ENCODE measurements around the gene MADD.

DNA sequence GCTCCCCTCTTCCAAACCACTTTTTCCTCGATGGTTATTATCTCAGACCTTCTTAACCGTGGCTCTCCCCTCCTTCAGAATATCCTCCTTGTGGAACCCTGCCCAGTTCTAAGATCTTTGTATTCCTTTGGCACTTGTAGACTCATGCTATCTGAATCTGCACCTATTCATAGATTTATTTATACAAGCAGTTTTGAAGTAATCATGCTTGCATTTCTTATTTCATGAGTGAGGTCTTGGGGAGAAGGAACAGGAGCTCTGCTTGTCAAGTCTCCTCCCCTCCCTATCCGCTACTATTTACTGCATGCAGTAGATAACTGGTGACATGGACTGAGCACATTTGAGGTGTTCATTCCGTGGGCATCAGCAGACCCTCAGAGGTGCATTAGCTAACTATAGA, 5.4 kb upstream of the MADD start:
- TF ChIP-seq EZH2 (IDR thresholded peaks at IDR 0.05; ENCODE audit: insufficient read depth, poor library complexity, severe bottlenecking) (no peak), EZH2phosphoT487 (IDR thresholded peaks at IDR 0.05; ENCODE audit: insufficient read depth, low read depth) (no peak)
